ENCODE results near the gene LNX1. TPM values are rescaled to one million over a fixed set of nuclear protein-coding genes. Genes with fewer than 3 reads are reported as not detected.

The LNX1 gene
- total and polyA plus RNA-seq, 2 of the 8 experiments (the other 6 are each of a cell fraction or from before 2014, with no cell fraction given) = 2.7 to 3.8 TPM

- no peak for TF ChIP-seq CBX5 (IDR thresholded peaks at IDR 0.05; ENCODE audit: low read depth, low read length)
- no peak for TF ChIP-seq TAF1 (IDR thresholded peaks at IDR 0.05; ENCODE audit: low read depth, low read length)
- TF ChIP-seq HDAC2 (IDR thresholded peaks at IDR 0.05; ENCODE audit: borderline replicate concordance in 1 of 2, low read depth in 2 of 2, low read length in 2 of 2) = no peak
- no peak for TF ChIP-seq ATF2 (IDR thresholded peaks at IDR 0.05; ENCODE audit: low read length)
These were observed 14.5 kb downstream of the LNX1 start (continued) for GRCh38 chr4:53576676-53577372.

Measured in H1 (cell line).